Right atrium auricular region (tissue), 2 donors: ENCODE measurements around the gene SLC25A45. TPM values are rescaled to one million over a fixed set of nuclear protein-coding genes. Genes with fewer than 3 reads are reported as not detected.
A peak's percentile ranks its signal among the peaks of the same experiment; 100 is the strongest.

Source experiments
- DNase-seq: peaks from one replicate; pipeline ENCODE4 v3.0.0-alpha.2; 2019; ENCODE audit warnings: low spot score
- H3K27ac ChIP-seq, 2 donors: fragments of 200-600 bp; sonication (generic); 1 replicate in 1 of 2; 2 replicates in 1 of 2; pipeline ENCODE4 v1.5.1; 2016 to 2019
- H3K27me3 ChIP-seq, 2 donors: fragments of 200-600 bp; sonication (generic); one replicate each; pipeline versions ENCODE4 v1.5.1 to v1.6.0; 2017 to 2019
- H3K36me3 ChIP-seq: fragments of 200-600 bp; sonication (generic); one replicate; pipeline ENCODE4 v1.5.1; 2016
- H3K4me1 ChIP-seq, 2 donors: fragments of 200-600 bp; sonication (generic); one replicate each; pipeline versions ENCODE4 v1.5.1 to v1.6.0; 2017 to 2019
- H3K4me3 ChIP-seq, 2 donors: fragments of 200-600 bp; sonication (generic); 1 replicate in 1 of 2; 2 replicates in 1 of 2; pipeline ENCODE4 v1.5.1; 2017 to 2019; ENCODE audit warnings: mild to moderate bottlenecking in 1 of 2, moderate library complexity in 1 of 2
- H3K9me3 ChIP-seq, 2 donors: fragments of 200-600 bp; sonication (generic); one replicate each; pipeline ENCODE4 v1.5.1; 2019
- total RNA-seq, 2 donors: library from RNA; depleted of rRNA; stranded (reverse); fragments of >200 nt; gene quantifications; one replicate each; pipeline ENCODE4 v1.1.0, GENCODE V29; 2016
- TF ChIP-seq, protein P1 (sequence below), 2 donors: fragments of 200-600 bp; sonication (generic); IDR thresholded peaks; one replicate each; pipeline ENCODE4 v1.5.1; 2019; ENCODE audit warnings: antibody characterized with exemption in 2 of 2

SLC25A45 gene
- total RNA-seq, 2 donors from 2014 or later, result 2.6 to 3.3 TPM

DNA sequence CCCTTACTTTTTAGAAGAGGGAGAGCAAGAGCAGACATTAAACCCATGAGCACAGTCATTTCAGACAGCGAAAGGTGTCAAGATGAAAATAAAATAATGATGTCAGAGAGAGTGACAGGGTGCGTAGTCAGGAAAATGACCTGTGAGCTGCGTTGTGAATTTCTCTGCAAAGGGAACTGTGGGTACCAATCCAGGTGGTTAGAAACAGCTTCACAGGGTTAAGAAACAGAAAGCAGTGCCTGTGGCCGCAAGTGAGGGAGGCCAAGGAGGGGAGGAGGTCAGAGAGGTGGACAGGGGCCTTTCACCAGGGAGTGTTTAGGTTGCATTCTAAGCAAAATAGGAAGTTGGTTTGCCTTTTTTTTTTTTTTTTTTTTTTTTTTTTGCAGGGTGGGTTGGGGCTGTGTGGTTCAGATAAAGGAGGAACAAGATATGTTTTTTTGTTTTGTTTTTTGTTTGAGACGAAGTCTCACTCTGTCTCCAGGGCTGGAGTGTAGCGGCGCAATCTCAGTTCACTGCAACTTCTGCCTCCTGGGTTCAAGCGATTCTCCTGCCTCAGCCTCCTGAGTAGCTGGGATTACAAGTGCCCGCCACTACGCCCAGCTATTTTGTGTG lies 20.0 kb downstream of the SLC25A45 start:
- no peak for DNase-seq
- Histone ChIP-seq H3K9me3 (no peaks in the 10 kb centered on the region), H3K4me3 (no peak overlapping the region), H3K4me1 (peaks cover 0 to 5% of the 10 kb centered on the region in 2 donors), H3K27ac (peak overlapping the region in 1 of 2 donors; percentile 19), H3K27me3 (no peaks in the 10 kb centered on the region), H3K36me3 (no peaks in the 10 kb centered on the region)
- TF ChIP-seq, protein P1, sequence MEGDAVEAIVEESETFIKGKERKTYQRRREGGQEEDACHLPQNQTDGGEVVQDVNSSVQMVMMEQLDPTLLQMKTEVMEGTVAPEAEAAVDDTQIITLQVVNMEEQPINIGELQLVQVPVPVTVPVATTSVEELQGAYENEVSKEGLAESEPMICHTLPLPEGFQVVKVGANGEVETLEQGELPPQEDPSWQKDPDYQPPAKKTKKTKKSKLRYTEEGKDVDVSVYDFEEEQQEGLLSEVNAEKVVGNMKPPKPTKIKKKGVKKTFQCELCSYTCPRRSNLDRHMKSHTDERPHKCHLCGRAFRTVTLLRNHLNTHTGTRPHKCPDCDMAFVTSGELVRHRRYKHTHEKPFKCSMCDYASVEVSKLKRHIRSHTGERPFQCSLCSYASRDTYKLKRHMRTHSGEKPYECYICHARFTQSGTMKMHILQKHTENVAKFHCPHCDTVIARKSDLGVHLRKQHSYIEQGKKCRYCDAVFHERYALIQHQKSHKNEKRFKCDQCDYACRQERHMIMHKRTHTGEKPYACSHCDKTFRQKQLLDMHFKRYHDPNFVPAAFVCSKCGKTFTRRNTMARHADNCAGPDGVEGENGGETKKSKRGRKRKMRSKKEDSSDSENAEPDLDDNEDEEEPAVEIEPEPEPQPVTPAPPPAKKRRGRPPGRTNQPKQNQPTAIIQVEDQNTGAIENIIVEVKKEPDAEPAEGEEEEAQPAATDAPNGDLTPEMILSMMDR (IDR thresholded peaks at IDR 0.05), result no peak

DNA sequence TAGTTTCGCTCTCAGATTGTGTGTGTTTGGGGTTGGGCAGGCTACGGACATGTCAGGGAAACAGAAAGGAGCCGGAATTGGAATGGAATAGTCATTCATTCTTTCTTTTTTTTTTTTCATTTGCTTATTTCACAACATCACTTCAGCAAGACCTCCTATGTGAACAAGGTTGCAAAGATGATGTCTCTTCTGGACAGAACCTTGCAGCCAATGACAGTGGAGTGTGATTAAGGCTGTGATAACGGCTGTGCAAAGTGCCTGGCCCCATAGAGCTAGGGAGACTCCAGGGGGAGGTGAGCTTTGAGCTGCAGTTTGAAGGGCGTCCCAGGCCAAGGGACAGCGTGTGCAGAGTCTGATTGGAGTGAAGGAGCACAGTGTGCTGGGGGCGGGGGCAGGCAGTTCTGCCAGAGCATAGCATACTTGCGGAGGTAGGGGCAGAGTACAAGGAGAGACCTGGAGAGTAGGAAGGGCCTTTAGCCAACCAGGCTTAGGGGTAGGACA lies 24.5 kb downstream of the SLC25A45 start:
- Histone ChIP-seq H3K9me3 (no peaks in the 10 kb centered on the region), H3K4me1 (peaks cover 0 to 24% of the 10 kb centered on the region in 2 donors), H3K4me3 (no peak overlapping the region), H3K27me3 (no peaks in the 10 kb centered on the region), H3K27ac (no peak overlapping the region), H3K36me3 (no peaks in the 10 kb centered on the region)
- no peak for DNase-seq
- TF ChIP-seq, protein P1 (IDR thresholded peaks at IDR 0.05), result no peak

DNA sequence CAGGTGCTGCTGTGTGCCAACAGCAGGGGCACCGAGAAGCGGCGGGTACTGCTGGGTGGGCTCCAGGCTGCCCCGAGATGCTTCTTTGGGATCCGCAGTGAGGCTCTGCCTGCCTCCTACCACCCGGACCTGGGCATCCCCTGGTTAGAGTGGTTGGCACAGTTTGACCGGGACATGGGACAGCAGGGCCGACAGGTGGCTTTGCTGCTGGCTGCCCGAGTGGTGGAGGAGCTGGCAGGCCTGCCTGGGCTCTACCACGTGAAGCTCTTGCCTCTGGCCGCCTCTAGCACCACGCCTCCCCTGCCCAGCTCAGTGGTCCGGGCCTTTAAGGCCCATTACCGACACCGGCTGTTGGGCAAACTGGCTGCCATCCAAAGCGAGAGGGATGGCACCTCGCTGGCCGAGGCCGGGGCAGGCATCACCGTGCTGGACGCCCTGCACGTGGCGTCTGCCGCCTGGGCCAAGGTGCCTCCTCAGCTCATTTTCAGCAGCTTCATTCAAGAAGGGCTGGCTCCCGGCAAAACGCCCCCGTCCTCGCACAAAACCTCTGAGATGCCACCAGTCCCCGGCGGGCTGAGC lies 26.0 kb downstream of the SLC25A45 start:
- H3K4me3 ChIP-seq, result no peak overlapping the region
- TF ChIP-seq, protein P1 (IDR thresholded peaks at IDR 0.05), result no peak
- DNase-seq, result no peak
- H3K9me3 ChIP-seq, result no peaks in the 10 kb centered on the region
- H3K27ac ChIP-seq, result no peak overlapping the region
- H3K4me1 ChIP-seq, result peaks cover 0 to 24% of the 10 kb centered on the region in 2 donors
- H3K36me3 ChIP-seq, result peaks cover 11% of the 10 kb centered on the region
- H3K27me3 ChIP-seq, result no peaks in the 10 kb centered on the region

DNA sequence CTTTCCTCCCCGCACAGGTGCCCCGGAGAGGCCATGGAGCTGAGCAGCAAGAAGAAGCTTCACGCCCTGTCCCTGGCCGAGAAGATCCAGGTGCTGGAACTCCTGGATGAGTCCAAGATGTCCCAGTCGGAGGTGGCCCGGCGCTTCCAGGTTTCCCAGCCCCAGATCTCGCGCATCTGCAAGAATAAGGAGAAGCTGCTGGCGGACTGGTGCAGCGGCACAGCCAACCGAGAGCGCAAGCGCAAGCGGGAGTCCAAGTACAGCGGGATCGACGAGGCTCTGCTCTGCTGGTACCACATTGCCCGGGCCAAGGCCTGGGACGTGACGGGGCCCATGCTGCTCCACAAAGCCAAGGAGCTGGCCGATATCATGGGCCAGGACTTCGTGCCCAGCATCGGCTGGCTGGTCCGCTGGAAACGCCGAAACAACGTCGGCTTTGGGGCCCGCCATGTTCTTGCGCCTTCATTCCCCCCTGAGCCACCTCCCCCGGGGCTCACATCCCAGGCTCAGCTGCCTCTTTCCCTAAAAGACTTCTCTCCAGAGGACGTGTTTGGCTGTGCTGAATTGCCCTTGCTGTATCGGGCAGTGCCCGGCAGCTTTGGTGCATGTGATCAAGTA lies 26.6 kb downstream of the SLC25A45 start:
- Histone ChIP-seq H3K27me3 (no peaks in the 10 kb centered on the region), H3K4me3 (peak overlapping the region; percentile 56 to 84), H3K36me3 (peaks cover 17% of the 10 kb centered on the region), H3K9me3 (no peaks in the 10 kb centered on the region), H3K27ac (no peak overlapping the region), H3K4me1 (peaks cover 0 to 24% of the 10 kb centered on the region in 2 donors)
- no peak for DNase-seq
- TF ChIP-seq, protein P1 (IDR thresholded peaks at IDR 0.05), result no peak

DNA sequence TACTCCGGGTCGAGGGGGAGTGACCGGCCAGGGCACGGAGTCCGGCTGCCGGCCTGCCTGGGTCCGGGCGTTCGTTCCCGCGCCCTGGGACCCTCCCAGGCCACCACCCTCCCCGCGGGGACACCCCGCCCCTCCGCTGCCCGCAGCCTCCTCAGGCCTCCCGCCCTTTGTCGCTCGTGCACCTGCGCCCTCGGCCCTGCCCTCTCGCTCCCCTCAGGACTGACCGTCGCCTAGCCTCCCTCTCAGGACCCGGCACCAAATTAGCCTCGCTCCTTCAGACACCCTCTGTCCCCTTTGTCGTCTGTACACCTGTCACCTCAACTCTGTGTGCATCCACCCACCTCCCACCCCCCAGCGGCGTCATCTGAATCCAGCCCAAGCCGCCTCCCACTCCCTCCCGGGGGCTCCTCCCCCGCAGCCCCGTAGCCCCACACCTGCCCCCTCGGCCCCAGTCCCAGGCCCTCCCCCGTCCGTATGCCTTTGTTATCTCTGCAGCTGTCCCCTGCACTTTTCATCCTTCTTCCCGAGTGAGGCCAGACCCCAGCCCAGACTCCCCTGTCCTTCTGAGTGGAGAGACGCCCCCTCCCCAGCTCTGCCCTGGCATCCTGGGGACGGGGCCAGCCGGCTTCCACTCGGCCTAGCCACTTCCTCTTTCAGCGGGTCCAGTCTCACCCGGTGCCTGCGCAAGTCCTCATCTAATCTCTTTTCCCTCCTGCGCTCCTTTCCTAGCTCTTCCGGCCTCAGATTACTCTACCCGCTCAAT lies 27.3 kb downstream of the SLC25A45 start:
- peaks cover 22% of the 10 kb centered on the region for H3K36me3 ChIP-seq
- no peaks in the 10 kb centered on the region for H3K9me3 ChIP-seq
- no peaks in the 10 kb centered on the region for H3K27me3 ChIP-seq
- peaks cover 0 to 24% of the 10 kb centered on the region in 2 donors for H3K4me1 ChIP-seq
- H3K27ac ChIP-seq, result peak overlapping the region in 1 of 2 donors; percentile 58
- peak overlapping the region; percentile 56 to 84 for H3K4me3 ChIP-seq
- no peak for DNase-seq
- TF ChIP-seq, protein P1 (IDR thresholded peaks at IDR 0.05), result no peak
